K562 (cell line): Measurements from ENCODE around the gene FBXO17. TPM values are rescaled to one million over a fixed set of nuclear protein-coding genes. Genes with fewer than 3 reads are reported as not detected.

Experiments
- ATAC-seq: fragments of 200-7000 bp; cut with Tn5 transposase; 3 replicates; pipeline ENCODE4 v1.9.1; 2020; ENCODE audit warnings: moderate library complexity
- BruUV-seq: library from RNA; stranded (reverse); fragments of 400-500 nt; replicated peaks from 2 replicates; lab custom pipeline; 2021; lab: Mats Ljungman, UMichigan
- CTCF ChIA-PET: fragments of 300-600 bp; formaldehyde crosslinking; extraction: SDS; loops from one replicate; lab custom pipeline; 2021; ENCODE audit warnings: low intra/inter-chr PET ratio; lab: Yijun Ruan, JAX
- POLR2A ChIA-PET: fragments of 300-600, 350-650 bp; sonication (Branson Sonifier 250); formaldehyde crosslinking; extraction: SDS; loops from one replicate; lab custom pipeline; 2021; ENCODE audit warnings: antibody characterized with exemption, inconsistent platforms; lab: Yijun Ruan, JAX
- DNase-seq, 4 experiments: peaks; one replicate each; pipeline versions ENCODE4 v3.0.0 to v3.0.0-alpha.2; 2011 to 2018; ENCODE audit warnings: low spot score in 3 of 4, mixed read lengths in 3 of 4; ENCODE audit errors: extremely low read depth in 1 of 4
- FAIRE-seq: peaks from 2 replicates; lab custom pipeline; 2011; peaks lifted over from hg19 to GRCh38; lab: Jason Lieb, UNC
- H2AFZ ChIP-seq: 2 replicates; pipeline ENCODE4 v1.6.0; 2011; ENCODE audit warnings: low read depth, low read length, control low read depth, inconsistent platforms
- H3K27ac ChIP-seq: fragments of 200-600 bp; 3 replicates; pipeline ENCODE4 v1.8.0; 2011; ENCODE audit warnings: low read depth, mild to moderate bottlenecking, control low read depth, inconsistent platforms, low read length, moderate library complexity, mixed read lengths; ENCODE audit errors: extremely low read depth
- H3K27me3 ChIP-seq, 2 experiments: fragments of 300-600 bp in 1 of 2; 2 replicates in 1 of 2; 3 replicates in 1 of 2; pipeline versions ENCODE4 v1.6.0 to v1.8.0; 2011; ENCODE audit warnings: inconsistent platforms in 2 of 2, low read length in 2 of 2, mild to moderate bottlenecking in 1 of 2, mixed read lengths in 1 of 2, moderate library complexity in 1 of 2; ENCODE audit not compliant: control insufficient read depth in 2 of 2, insufficient read depth in 2 of 2
- H3K36me3 ChIP-seq: fragments of 300-600 bp; 3 replicates; pipeline ENCODE4 v1.8.0; 2011; ENCODE audit warnings: mild to moderate bottlenecking, low read length, inconsistent platforms; ENCODE audit not compliant: control insufficient read depth, insufficient read depth
- H3K4me1 ChIP-seq, 2 experiments: fragments of 200-600 bp in 1 of 2; replicated peaks in 1 of 2; 2 replicates in 1 of 2; 3 replicates in 1 of 2; pipeline versions ENCODE4 v1.5.1 to v1.8.0; 2011; ENCODE audit warnings: inconsistent platforms in 2 of 2, low read length in 2 of 2, mild to moderate bottlenecking in 1 of 2, mixed read lengths in 1 of 2, moderate library complexity in 1 of 2; ENCODE audit not compliant: control insufficient read depth in 2 of 2, insufficient read depth in 2 of 2
- H3K4me2 ChIP-seq: 2 replicates; pipeline ENCODE4 v1.6.1; 2011; ENCODE audit warnings: low read length, control low read depth, inconsistent platforms, mixed read lengths; ENCODE audit not compliant: insufficient read depth
- H3K4me3 ChIP-seq: fragments of 200-600 bp; sonication (generic), shearing (Covaris generic); 2 replicates; pipeline ENCODE4 v1.5.1; 2016; ENCODE audit warnings: control low read depth, inconsistent platforms
- H3K79me2 ChIP-seq: fragments of 200-600 bp; 3 replicates; pipeline ENCODE4 v1.8.0; 2011; ENCODE audit warnings: low read length, inconsistent platforms; ENCODE audit not compliant: control insufficient read depth, insufficient read depth
- H3K9ac ChIP-seq, 2 experiments: 2 replicates each; pipeline versions ENCODE4 v1.6.0 to v1.6.1; 2011; ENCODE audit warnings: low read depth in 2 of 2, low read length in 2 of 2, control low read depth in 1 of 2, inconsistent platforms in 1 of 2, mild to moderate bottlenecking in 1 of 2, mixed read lengths in 1 of 2; ENCODE audit not compliant: insufficient read depth in 1 of 2
- H3K9me1 ChIP-seq: one replicate; pipeline ENCODE4 v1.6.0; 2011; ENCODE audit warnings: inconsistent platforms, mild to moderate bottlenecking, low read length, moderate library complexity; ENCODE audit not compliant: control insufficient read depth, insufficient read depth
- H3K9me3 ChIP-seq: replicated peaks from 2 replicates; pipeline ENCODE4 v1.5.1; 2011; ENCODE audit warnings: low read depth, low read length, inconsistent platforms; ENCODE audit not compliant: control insufficient read depth, insufficient read depth
- H4K20me1 ChIP-seq: replicated peaks from 2 replicates; pipeline ENCODE4 v1.6.1; 2011; ENCODE audit warnings: low read length, inconsistent platforms, mixed read lengths; ENCODE audit not compliant: control insufficient read depth, insufficient read depth
- LARP7 ChIP-seq: fragments of 450-650 bp; IDR thresholded peaks from 2 replicates; pipeline ENCODE4 v1.6.1; 2016
- SP1 ChIP-seq: sonication (generic); formaldehyde crosslinking; IDR thresholded peaks from 2 replicates; pipeline ENCODE4 v1.8.1; 2022; ENCODE audit warnings: mild to moderate bottlenecking, missing genetic modification reagents
- ZBTB7A ChIP-seq: IDR thresholded peaks from 2 replicates; pipeline ENCODE4 v1.6.1; 2011; ENCODE audit warnings: low read depth, mild to moderate bottlenecking, low read length, moderate library complexity, borderline replicate concordance; ENCODE audit not compliant: control insufficient read depth
- ZNF561 ChIP-seq: fragments of 450-650 bp; formaldehyde crosslinking; conservative IDR thresholded peaks from 2 replicates; pipeline ENCODE4 v1.4.0; 2020; ENCODE audit warnings: mild to moderate bottlenecking, moderate library complexity
- WGBS: fragments of 100-300 bp; shearing (Covaris generic); methylation state at CpG from one replicate; pipeline ENCODE4 v1.1.6; 2016; ENCODE audit warnings: low coverage, mixed read lengths; ENCODE audit not compliant: insufficient coverage; ENCODE audit errors: missing lambda C conversion rate; 5-methylcytosine and 5-hydroxymethylcytosine counted together
- in situ Hi-C: fragments of 300-500 bp; cut with MboI; formaldehyde crosslinking; loops from 4 replicates; pipeline ENCODE4 v1.15.0; 2018; ENCODE audit warnings: inconsistent platforms, mixed read lengths
- intact Hi-C: fragments of 100-400 bp; cut with micrococcal nuclease; formaldehyde crosslinking; loops from 2 replicates; pipeline ENCODE4 v1.14.2; 2022
- polyA plus RNA-seq, 8 experiments: library from polyadenylated mRNA; depleted of rRNA in 4 of 8; stranded (reverse) in 5 of 8; unstranded in 3 of 8; fragments of >200 nt; fragmentation: Nextera tagmentation in 2 of 8; fragmentation: Illumina TruSeq in 1 of 8; extraction: Ambion mirVana in 2 of 8; extraction: Trizol in 1 of 8; gene quantifications; 2 replicates each; pipeline versions ENCODE4 v1.2.1 to v1.2.3, GENCODE V29; 2011 to 2014; ENCODE audit warnings: inconsistent platforms in 1 of 8, missing spikeins in 1 of 8
- total RNA-seq, 7 experiments: library from RNA; depleted of rRNA in 6 of 7; stranded (reverse); fragments of >200 nt in 6 of 7; fragmentation: Illumina TruSeq in 2 of 7; extraction: Trizol in 2 of 7; gene quantifications; 2 replicates each; pipeline versions ENCODE4 v1.2.1 to v1.2.3, GENCODE V29; 2011 to 2021; ENCODE audit warnings: low replicate concordance in 1 of 7

FBXO17 gene
- total and polyA plus RNA-seq, 9 of the 15 experiments (the other 6 are each of a cell fraction or from before 2014, with no cell fraction given): 4.1 to 27.1 (median 19.0) TPM

- ChIA-PET POLR2A (interaction anchor here (0.6 kb wide), 1 partner anchor 591 kb away, joined by 3 read pairs; no protein-coding TSS in a partner anchor), CTCF (no interaction called here)
- H3K4me2 ChIP-seq: no peak overlapping the region
- intact Hi-C loops (no loop called here), in situ Hi-C loops (no loop called here)
- peak; percentile 81 for ATAC-seq
- DNase-seq: peak; percentile 20 to 67 (median 57)
- no TSS peak for BruUV-seq
- H3K9me3 ChIP-seq: no peaks in the 10 kb centered on the region
- H3K4me3 ChIP-seq: no peak overlapping the region
- H3K27ac ChIP-seq: no peak overlapping the region
- TF ChIP-seq ZNF561 (CRISPR knock-in tag) (no peak), ZBTB7A (peak; percentile 41; the same call in 1 of the 2 replicates), LARP7 (no peak), SP1 (0 out of 2 replicates have a peak, but pooled peaks have one; percentile 28)
- H4K20me1 ChIP-seq: no peaks in the 10 kb centered on the region
- peaks cover 0 to 13% of the 10 kb centered on the region in 2 experiments; a peak in 2 of 5 replicates for H3K4me1 ChIP-seq
- WGBS: 88% methylated on average over 11 of the region's 12 CpGs
- FAIRE-seq: no peak
- H2AFZ ChIP-seq: no peak overlapping the region
- no peaks in the 10 kb centered on the region for H3K27me3 ChIP-seq
- H3K36me3 ChIP-seq: peaks cover 27% of the 10 kb centered on the region; the same call in 2 of the 3 replicates
- H3K9ac ChIP-seq: no peak overlapping the region
- H3K79me2 ChIP-seq: no peaks in the 10 kb centered on the region
- H3K9me1 ChIP-seq: no peaks in the 10 kb centered on the region
Measured at GRCh38 chr19:38944981-38945506, 30.5 kb downstream of the FBXO17 start.
